NCI-H2196 (cell line): ENCODE results near the gene PKMYT1.
A peak's percentile ranks its signal among the peaks of the same experiment; 100 is the strongest.

Source experiments
- DNase-seq: peaks from one replicate; lab custom pipeline; 2025; ENCODE audit not compliant: unreplicated experiment; lab: John Stamatoyannopoulos, UW

The PKMYT1 gene

GRCh38 chr16:3019594-3020246 is 39.5 kb upstream of the PKMYT1 start:
- DNase-seq, result no peak

DNA sequence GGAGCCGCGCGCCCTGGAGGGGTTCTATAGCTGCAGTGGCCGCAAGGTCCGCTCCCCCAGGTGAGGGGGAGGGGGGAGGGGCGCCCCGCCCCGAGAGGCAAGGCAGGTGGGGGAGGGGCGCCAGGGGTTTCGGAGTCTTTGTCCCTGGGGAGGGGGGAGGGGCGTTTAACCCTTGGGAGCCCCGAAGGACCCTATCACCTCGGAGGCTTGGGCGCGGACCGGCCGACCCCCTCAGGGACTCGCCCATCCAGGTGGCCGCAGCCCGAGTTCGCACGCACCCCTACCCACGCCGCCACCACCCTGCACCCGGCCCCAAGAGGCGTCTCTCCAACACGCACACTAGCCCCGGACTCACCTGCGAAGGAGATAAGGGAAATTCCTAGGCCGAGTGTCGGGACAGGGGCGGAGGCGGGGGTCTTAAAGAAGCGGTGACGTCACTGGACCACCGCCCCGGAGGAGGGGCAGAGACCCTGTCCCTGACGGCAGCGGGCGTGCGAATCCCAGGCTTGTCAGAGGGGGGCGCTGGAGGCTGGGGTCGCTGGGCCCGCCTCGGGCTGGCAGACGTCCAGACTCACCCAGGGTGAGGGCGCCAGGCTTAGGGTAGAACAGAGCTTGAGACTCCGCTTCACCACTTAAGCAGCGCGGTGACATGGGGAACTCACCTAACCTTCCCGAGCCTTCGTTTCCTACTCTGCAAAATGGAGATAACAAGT is 37.7 kb upstream of the PKMYT1 start, which contains the start of gene CLDN6:
Gene CLDN6, minus strand, starts transcription at position 390 of the 713 bp plus-strand sequence. CDS start 2,162 bp downstream, outside the sequence.
- peak; percentile 11 for DNase-seq

DNA sequence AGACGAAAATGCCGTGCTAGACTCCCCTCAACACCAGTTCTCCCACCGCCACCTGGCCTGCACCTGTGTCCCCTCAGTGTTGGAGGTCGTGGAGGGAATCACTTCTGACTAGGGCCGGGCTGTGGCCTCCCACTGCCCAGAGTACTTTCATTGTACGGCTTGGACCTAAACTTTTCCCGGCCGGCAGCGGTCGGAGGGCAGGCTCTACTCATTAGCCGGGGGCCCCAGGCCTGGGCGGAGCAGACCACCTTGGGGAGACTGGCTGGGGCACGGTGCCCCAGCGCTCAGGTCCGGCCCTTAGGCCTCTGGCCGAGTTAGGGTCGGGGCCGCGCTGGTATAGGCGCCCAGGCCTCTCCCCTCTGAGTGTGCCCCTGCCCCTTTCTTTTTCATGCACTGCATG is 37.1 kb upstream of the PKMYT1 start:
- no peak for DNase-seq

- no peak for DNase-seq
Observed at GRCh38 chr16:3015865-3016521, 35.7 kb upstream of the PKMYT1 start.

GRCh38 chr16:3014971-3015370 is 34.7 kb upstream of the PKMYT1 start:
- no peak for DNase-seq

GRCh38 chr16:3013998-3014690 is 33.9 kb upstream of the PKMYT1 start:
- DNase-seq, result no peak

- no peak for DNase-seq
Observed at GRCh38 chr16:3013491-3013951, 33.3 kb upstream of the PKMYT1 start.

- DNase-seq, result peak; percentile 51
Observed at GRCh38 chr16:3012828-3013420, 32.7 kb upstream of the PKMYT1 start, which contains the start of gene CLDN9. Gene CLDN9 (plus strand): TSS chr16:3012923. CDS start chr16:3013363, 440 bp downstream.

GRCh38 chr16:3012246-3012645 is 32.0 kb upstream of the PKMYT1 start:
- DNase-seq, result peak; percentile 83

- DNase-seq, result no peak
Observed at GRCh38 chr16:3010510-3010909, 30.3 kb upstream of the PKMYT1 start.

GRCh38 chr16:3009568-3010390 is 29.5 kb upstream of the PKMYT1 start:
- DNase-seq, result peak; percentile 43

DNA sequence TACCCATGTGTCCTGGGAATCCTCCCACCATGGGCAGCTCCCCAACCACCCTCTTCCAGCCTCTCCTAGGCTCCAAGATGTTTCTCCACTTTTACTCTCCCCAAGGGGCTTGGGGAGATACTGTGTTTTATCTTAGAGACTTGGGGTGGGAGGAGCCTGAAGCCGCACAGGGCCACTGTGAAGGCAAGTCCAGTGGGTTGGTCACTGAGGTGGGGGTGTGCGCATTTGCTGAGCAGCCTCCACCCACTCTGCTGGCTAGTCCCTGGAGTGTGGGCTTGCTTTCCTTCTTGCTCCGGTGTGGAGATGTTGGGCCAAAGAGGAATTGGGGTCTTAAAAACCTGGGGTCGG is 28.4 kb upstream of the PKMYT1 start:
- no peak for DNase-seq

DNA sequence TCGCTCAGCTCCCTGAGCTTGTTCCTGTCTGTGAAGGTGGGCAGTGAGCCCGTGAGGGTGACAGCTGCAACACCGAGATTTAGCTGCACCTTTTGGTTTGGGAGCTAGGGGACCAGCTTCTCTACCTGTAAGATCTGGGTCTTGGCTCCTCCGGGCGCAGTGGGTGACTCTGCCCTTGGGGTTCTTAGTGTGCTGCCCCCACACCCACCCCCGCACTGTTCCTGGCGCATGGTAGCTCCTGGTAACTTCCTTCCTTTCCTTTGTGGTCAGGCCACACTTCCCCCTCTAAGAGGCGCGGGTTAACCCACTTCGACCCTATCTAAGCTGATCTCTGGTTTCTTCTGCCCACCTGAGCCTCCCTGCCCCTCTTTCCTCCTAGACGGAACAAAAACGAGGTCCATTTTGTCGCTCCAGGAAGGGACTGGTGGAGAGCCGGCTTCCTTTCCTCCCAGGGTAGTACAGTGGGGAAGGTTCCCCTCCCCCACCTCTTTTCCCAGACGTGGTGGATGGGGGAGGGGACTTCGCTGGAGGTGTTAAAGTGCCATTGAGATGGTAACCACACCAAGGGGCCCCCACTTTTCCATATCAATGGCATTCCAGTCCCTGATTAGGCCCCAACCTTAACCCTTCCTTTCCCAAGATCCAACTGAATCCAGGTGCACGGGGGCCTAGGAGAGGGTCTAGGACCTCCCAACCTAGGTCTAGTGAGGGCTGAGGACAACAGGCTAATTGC is 27.9 kb upstream of the PKMYT1 start:
- DNase-seq, result no peak

GRCh38 chr16:3007059-3007956 is 27.1 kb upstream of the PKMYT1 start:
- DNase-seq, result no peak

DNA sequence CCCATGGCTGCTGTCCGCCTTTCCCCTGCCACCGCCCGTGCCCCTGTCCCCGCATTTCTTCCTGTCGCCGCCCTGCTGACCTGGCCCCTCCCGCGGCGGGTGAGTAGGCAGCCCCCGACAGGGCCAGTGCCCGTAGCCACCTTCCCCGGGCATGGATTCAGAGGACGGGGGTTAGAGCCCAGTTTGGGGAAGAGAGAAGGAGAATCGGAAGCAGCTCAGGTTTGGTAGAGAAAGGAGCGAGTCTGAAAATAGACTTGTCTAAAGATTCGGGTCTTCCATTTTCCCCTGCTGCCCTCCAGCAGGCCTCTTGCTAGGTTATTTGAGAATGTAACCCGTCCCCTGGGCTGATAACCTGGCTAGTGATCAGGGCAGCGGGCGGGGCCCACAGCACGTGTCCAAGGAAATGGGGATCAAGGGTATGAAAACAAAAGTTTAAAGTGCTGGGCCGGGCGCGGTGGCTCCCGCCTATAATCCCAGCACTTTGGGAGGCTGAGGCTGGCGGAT is 24.6 kb upstream of the PKMYT1 start:
- peak; percentile 50 for DNase-seq

DNA sequence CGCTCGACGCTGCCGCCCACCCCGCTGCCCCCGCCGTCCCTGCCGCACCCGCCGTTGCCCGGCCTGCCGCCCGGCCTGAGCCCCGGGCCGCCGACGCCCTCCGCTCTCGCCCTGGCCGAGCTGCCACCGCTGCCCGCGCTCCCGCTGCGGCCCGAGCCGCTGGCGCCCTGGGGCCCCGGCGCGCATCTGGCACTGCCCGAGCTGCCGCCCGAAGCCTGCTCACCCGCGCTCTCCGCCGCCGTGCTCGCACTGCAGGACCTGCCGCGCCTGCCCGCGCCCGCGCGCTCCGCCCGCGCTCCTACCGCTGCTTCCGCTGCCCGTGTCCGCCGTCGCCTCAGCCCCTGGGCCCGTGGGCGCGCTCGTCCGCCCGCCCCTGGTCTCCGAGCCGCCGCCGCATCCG is 24.1 kb upstream of the PKMYT1 start:
- DNase-seq, result peak; percentile 68

DNA sequence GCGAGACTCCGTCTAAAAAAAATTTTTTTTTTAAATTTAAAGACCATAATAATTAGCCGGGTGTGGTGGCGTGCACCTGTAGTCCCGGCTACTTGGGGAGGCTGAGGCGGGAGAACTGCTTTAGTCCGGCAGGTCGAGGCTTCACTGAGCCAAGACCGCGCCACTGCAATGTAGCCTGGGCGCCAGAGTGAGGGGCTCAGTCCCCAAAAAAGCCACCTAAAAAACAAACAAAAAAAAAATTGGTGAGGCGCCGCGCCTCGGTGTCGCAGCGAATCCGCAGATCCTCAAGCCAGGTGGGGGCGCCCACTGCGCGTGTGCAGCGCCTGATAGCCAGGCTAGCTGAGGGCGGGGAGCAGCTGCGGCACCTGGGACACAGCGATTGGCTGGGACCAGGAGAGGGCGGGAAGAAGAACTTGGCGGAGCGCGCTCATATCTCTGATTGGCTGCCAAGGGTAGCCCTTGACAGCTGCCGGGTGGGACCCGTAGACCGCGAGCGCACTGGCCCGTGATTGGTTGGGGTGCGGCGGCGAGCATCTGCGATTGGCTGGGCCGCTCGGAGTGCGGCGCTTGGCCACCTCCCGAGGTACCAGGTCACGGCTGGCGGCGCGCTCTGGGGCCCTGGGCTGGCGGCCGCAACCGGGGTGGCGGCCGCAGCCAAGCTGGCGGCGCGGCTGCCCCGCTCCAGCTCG is 23.5 kb upstream of the PKMYT1 start:
- DNase-seq, result peak; percentile 98

GRCh38 chr16:3001316-3001715 is 21.1 kb upstream of the PKMYT1 start:
- no peak for DNase-seq
